ENCODE data around the gene C11orf21. TPM values are rescaled to one million over a fixed set of nuclear protein-coding genes. Genes with fewer than 3 reads are reported as not detected.

C11orf21 gene
- total RNA-seq, 1 experiment from 2014 or later, result not detected

GRCh38 chr11:2271077-2271326, 30.7 kb downstream of the C11orf21 start:
- Histone ChIP-seq H3K27me3 (ENCODE audit: low read length) (no peaks in the 10 kb centered on the region), H3K9ac (ENCODE audit: low read length) (no peak overlapping the region), H3K4me2 (ENCODE audit: low read depth, low read length, poor library complexity, severe bottlenecking) (no peak overlapping the region), H3K9me3 (ENCODE audit: low read length) (no peaks in the 10 kb centered on the region), H3K4me3 (ENCODE audit: low read length) (no peak overlapping the region), H3K79me2 (ENCODE audit: low read length) (no peaks in the 10 kb centered on the region), H3K36me3 (ENCODE audit: insufficient read depth, low read length) (no peaks in the 10 kb centered on the region), H3K27ac (ENCODE audit: low read length) (no peak overlapping the region), H2AFZ (ENCODE audit: low read length) (no peak overlapping the region), H3K9me2 (replicated peaks; ENCODE audit: insufficient read depth, low read length) (no peaks in the 10 kb centered on the region), H3K4me1 (ENCODE audit: low read length) (peaks cover 2% of the 10 kb centered on the region), H4K20me1 (ENCODE audit: insufficient read depth, low read depth, low read length) (no peaks in the 10 kb centered on the region)
- DNase-seq, result no peak

- no peak within 1 kb of the TSS for H3K27ac ChIP-seq (ENCODE audit: low read length)
- H3K9me3 ChIP-seq (ENCODE audit: low read length), result no peaks in the 10 kb centered on the region
- H3K9me2 ChIP-seq (replicated peaks; ENCODE audit: insufficient read depth, low read length), result no peaks in the 10 kb centered on the region
- H3K4me3 ChIP-seq (ENCODE audit: low read length), result no peak within 1 kb of the TSS
- no peaks in the 10 kb centered on the region for H3K27me3 ChIP-seq (ENCODE audit: low read length)
- no peak within 1 kb of the TSS for H3K4me2 ChIP-seq (ENCODE audit: low read depth, low read length, poor library complexity, severe bottlenecking)
- no peaks in the 10 kb centered on the region for H4K20me1 ChIP-seq (ENCODE audit: insufficient read depth, low read depth, low read length)
- no peak within 1 kb of the TSS for H2AFZ ChIP-seq (ENCODE audit: low read length)
- no peaks in the 10 kb centered on the region for H3K79me2 ChIP-seq (ENCODE audit: low read length)
- no peaks in the 10 kb centered on the region for H3K36me3 ChIP-seq (ENCODE audit: insufficient read depth, low read length)
- no peak within 1 kb of the TSS for H3K9ac ChIP-seq (ENCODE audit: low read length)
- H3K4me1 ChIP-seq (ENCODE audit: low read length), result peaks cover 7% of the 10 kb centered on the region
- no peak for DNase-seq
Measured at GRCh38 chr11:2270322-2271076, 31.2 kb downstream of the C11orf21 start, which contains the start of gene ASCL2. Gene ASCL2 (minus strand): TSS chr11:2270588. CDS start chr11:2270332, 256 bp downstream.

GRCh38 chr11:2269601-2270321, 32.0 kb downstream of the C11orf21 start:
- Histone ChIP-seq H3K9ac (ENCODE audit: low read length) (no peak overlapping the region), H3K4me3 (ENCODE audit: low read length) (no peak overlapping the region), H3K4me1 (ENCODE audit: low read length) (peaks cover 11% of the 10 kb centered on the region), H4K20me1 (ENCODE audit: insufficient read depth, low read depth, low read length) (no peaks in the 10 kb centered on the region), H3K36me3 (ENCODE audit: insufficient read depth, low read length) (no peaks in the 10 kb centered on the region), H3K9me3 (ENCODE audit: low read length) (no peaks in the 10 kb centered on the region), H3K4me2 (ENCODE audit: low read depth, low read length, poor library complexity, severe bottlenecking) (no peak overlapping the region), H2AFZ (ENCODE audit: low read length) (no peak overlapping the region), H3K9me2 (replicated peaks; ENCODE audit: insufficient read depth, low read length) (no peaks in the 10 kb centered on the region), H3K79me2 (ENCODE audit: low read length) (no peaks in the 10 kb centered on the region), H3K27me3 (ENCODE audit: low read length) (no peaks in the 10 kb centered on the region), H3K27ac (ENCODE audit: low read length) (no peak overlapping the region)
- DNase-seq, result no peak

- no peak overlapping the region for H3K4me3 ChIP-seq (ENCODE audit: low read length)
- no peak overlapping the region for H3K27ac ChIP-seq (ENCODE audit: low read length)
- peaks cover 11% of the 10 kb centered on the region for H3K4me1 ChIP-seq (ENCODE audit: low read length)
- no peak for DNase-seq
- no peaks in the 10 kb centered on the region for H4K20me1 ChIP-seq (ENCODE audit: insufficient read depth, low read depth, low read length)
- H3K79me2 ChIP-seq (ENCODE audit: low read length), result no peaks in the 10 kb centered on the region
- no peak overlapping the region for H3K4me2 ChIP-seq (ENCODE audit: low read depth, low read length, poor library complexity, severe bottlenecking)
- H3K27me3 ChIP-seq (ENCODE audit: low read length), result no peaks in the 10 kb centered on the region
- H3K36me3 ChIP-seq (ENCODE audit: insufficient read depth, low read length), result no peaks in the 10 kb centered on the region
- no peak overlapping the region for H2AFZ ChIP-seq (ENCODE audit: low read length)
- no peaks in the 10 kb centered on the region for H3K9me3 ChIP-seq (ENCODE audit: low read length)
- H3K9me2 ChIP-seq (replicated peaks; ENCODE audit: insufficient read depth, low read length), result no peaks in the 10 kb centered on the region
- H3K9ac ChIP-seq (ENCODE audit: low read length), result no peak overlapping the region
Measured at GRCh38 chr11:2268729-2269600, 32.8 kb downstream of the C11orf21 start.

GRCh38 chr11:2267851-2268728, 33.6 kb downstream of the C11orf21 start:
- H3K79me2 ChIP-seq (ENCODE audit: low read length), result no peaks in the 10 kb centered on the region
- H2AFZ ChIP-seq (ENCODE audit: low read length), result no peak overlapping the region
- no peak overlapping the region for H3K4me3 ChIP-seq (ENCODE audit: low read length)
- no peaks in the 10 kb centered on the region for H4K20me1 ChIP-seq (ENCODE audit: insufficient read depth, low read depth, low read length)
- no peaks in the 10 kb centered on the region for H3K9me2 ChIP-seq (replicated peaks; ENCODE audit: insufficient read depth, low read length)
- no peaks in the 10 kb centered on the region for H3K9me3 ChIP-seq (ENCODE audit: low read length)
- H3K9ac ChIP-seq (ENCODE audit: low read length), result no peak overlapping the region
- H3K36me3 ChIP-seq (ENCODE audit: insufficient read depth, low read length), result no peaks in the 10 kb centered on the region
- no peak for DNase-seq
- no peak overlapping the region for H3K27ac ChIP-seq (ENCODE audit: low read length)
- H3K27me3 ChIP-seq (ENCODE audit: low read length), result no peaks in the 10 kb centered on the region
- peaks cover 11% of the 10 kb centered on the region for H3K4me1 ChIP-seq (ENCODE audit: low read length)
- H3K4me2 ChIP-seq (ENCODE audit: low read depth, low read length, poor library complexity, severe bottlenecking), result no peak overlapping the region

- Histone ChIP-seq H4K20me1 (ENCODE audit: insufficient read depth, low read depth, low read length) (no peaks in the 10 kb centered on the region), H3K4me2 (ENCODE audit: low read depth, low read length, poor library complexity, severe bottlenecking) (no peak overlapping the region)
- DNase-seq, result no peak
Measured at GRCh38 chr11:2267306-2267850, 34.3 kb downstream of the C11orf21 start.

GRCh38 chr11:2266586-2267305, 35.0 kb downstream of the C11orf21 start:
- Histone ChIP-seq H3K9me2 (replicated peaks; ENCODE audit: insufficient read depth, low read length) (no peaks in the 10 kb centered on the region), H3K36me3 (ENCODE audit: insufficient read depth, low read length) (no peaks in the 10 kb centered on the region), H3K27ac (ENCODE audit: low read length) (no peak overlapping the region), H3K27me3 (ENCODE audit: low read length) (no peaks in the 10 kb centered on the region), H4K20me1 (ENCODE audit: insufficient read depth, low read depth, low read length) (no peaks in the 10 kb centered on the region), H3K4me3 (ENCODE audit: low read length) (no peak overlapping the region), H2AFZ (ENCODE audit: low read length) (no peak overlapping the region), H3K9me3 (ENCODE audit: low read length) (no peaks in the 10 kb centered on the region), H3K4me2 (ENCODE audit: low read depth, low read length, poor library complexity, severe bottlenecking) (no peak overlapping the region), H3K4me1 (ENCODE audit: low read length) (peaks cover 11% of the 10 kb centered on the region), H3K9ac (ENCODE audit: low read length) (no peak overlapping the region), H3K79me2 (ENCODE audit: low read length) (no peaks in the 10 kb centered on the region)
- no peak for DNase-seq

More at GRCh38 chr11:2267306-2267850, 34.3 kb downstream of the C11orf21 start:
- H3K27ac ChIP-seq (ENCODE audit: low read length), result no peak overlapping the region
- H2AFZ ChIP-seq (ENCODE audit: low read length), result no peak overlapping the region
- peaks cover 11% of the 10 kb centered on the region for H3K4me1 ChIP-seq (ENCODE audit: low read length)
- H3K36me3 ChIP-seq (ENCODE audit: insufficient read depth, low read length), result no peaks in the 10 kb centered on the region
- no peaks in the 10 kb centered on the region for H3K27me3 ChIP-seq (ENCODE audit: low read length)
- H3K9me2 ChIP-seq (replicated peaks; ENCODE audit: insufficient read depth, low read length), result no peaks in the 10 kb centered on the region
- no peak overlapping the region for H3K9ac ChIP-seq (ENCODE audit: low read length)
- no peaks in the 10 kb centered on the region for H3K79me2 ChIP-seq (ENCODE audit: low read length)
- H3K9me3 ChIP-seq (ENCODE audit: low read length), result no peaks in the 10 kb centered on the region
- no peak overlapping the region for H3K4me3 ChIP-seq (ENCODE audit: low read length)
